RPMI7951 (cell line): Measurements from ENCODE around the gene SSX2B. TPM values are rescaled to one million over a fixed set of nuclear protein-coding genes. Genes with fewer than 3 reads are reported as not detected.
"Not testable (repeated sequence)": the region's sequence is repeated elsewhere in the genome, so short reads cannot be mapped to it uniquely, and the experiment has no call there.

Source experiments
- DNase-seq: peaks from one replicate; pipeline ENCODE4 v3.0.0-alpha.2; 2012; ENCODE audit warnings: low read depth
- total RNA-seq: library from RNA; depleted of rRNA; stranded (reverse); fragments of >200 nt; shearing (Covaris generic); gene quantifications from 2 replicates; pipeline ENCODE4 v1.2.3, GENCODE V29; 2014; rRNA removed

SSX2B gene, protein sequence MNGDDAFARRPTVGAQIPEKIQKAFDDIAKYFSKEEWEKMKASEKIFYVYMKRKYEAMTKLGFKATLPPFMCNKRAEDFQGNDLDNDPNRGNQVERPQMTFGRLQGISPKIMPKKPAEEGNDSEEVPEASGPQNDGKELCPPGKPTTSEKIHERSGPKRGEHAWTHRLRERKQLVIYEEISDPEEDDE
- 2.5 and 3.7 TPM in 2 replicates for total RNA-seq

DNA sequence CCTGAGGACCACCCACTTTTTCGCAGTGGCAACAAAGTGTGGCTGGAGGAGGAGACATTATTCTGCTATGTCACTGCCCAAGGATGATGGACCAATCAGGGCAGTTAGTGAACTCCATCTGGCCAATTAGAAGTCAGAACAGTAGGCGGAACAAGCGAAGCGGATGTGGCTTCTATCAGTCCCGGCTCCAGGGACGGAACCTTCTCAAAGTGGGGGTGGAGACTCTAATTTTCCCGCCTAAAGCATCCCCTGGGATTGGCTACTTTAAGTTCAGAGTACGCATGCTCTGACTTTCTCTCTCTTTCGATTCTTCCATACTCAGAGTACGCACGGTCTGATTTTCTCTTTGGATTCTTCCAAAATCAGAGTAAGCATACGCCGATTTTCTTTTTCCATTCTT lies at the start of gene SSX2B:
SSX2B (plus strand) TSS at position 301 of the 400 bp plus-strand sequence. CDS start 1,429 bp downstream, outside the sequence.
- DNase-seq: not testable (repeated sequence)

DNA sequence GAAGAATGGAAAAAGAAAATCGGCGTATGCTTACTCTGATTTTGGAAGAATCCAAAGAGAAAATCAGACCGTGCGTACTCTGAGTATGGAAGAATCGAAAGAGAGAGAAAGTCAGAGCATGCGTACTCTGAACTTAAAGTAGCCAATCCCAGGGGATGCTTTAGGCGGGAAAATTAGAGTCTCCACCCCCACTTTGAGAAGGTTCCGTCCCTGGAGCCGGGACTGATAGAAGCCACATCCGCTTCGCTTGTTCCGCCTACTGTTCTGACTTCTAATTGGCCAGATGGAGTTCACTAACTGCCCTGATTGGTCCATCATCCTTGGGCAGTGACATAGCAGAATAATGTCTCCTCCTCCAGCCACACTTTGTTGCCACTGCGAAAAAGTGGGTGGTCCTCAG lies 44.0 kb upstream of the SSX2B start, which contains the start of gene SSX2:
SSX2 (minus strand) TSS at position 101 of the 400 bp plus-strand sequence. CDS start 1,429 bp downstream, outside the sequence.
- DNase-seq: not testable (repeated sequence)

DNA sequence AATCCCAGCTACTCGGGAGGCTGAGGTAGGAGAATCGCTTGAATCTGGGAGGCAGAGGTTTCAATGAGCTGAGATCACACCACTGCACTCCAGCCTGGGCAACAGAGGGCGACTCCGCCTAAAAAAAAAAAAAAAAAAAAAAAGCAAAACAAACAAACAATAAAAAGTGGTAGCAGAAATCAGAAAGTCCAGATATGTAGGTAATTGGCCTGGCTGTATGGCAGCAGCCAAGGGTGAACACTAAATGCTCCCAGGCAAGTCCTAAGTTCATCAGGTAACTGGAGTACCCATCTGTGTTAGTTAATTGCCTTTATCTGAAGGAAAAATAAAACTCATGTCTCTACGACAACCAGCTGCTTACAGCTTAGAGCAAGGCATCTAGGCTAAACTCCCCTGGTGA lies 14.9 kb downstream of the SSX2B start:
- DNase-seq: not testable (repeated sequence)

DNA sequence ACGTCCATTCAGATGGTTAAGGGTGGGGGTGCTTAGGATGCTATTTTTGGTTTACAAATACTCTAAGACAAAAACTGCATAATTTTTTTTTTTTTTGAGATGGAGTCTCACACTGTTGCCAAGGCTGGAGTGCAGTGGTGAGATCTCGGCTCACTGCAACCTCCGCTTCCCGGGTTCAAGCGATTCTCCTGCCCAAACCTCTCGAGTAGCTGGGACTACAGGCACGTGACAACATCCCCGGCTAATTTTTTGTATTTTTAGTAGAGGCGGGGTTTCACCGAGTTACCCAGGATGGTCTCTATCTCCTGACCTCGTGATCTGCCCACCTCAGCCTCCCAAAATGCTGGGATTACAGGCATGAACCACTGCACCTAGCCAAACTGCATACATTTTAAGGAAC lies 22.5 kb downstream of the SSX2B start:
- DNase-seq: not testable (repeated sequence)

DNA sequence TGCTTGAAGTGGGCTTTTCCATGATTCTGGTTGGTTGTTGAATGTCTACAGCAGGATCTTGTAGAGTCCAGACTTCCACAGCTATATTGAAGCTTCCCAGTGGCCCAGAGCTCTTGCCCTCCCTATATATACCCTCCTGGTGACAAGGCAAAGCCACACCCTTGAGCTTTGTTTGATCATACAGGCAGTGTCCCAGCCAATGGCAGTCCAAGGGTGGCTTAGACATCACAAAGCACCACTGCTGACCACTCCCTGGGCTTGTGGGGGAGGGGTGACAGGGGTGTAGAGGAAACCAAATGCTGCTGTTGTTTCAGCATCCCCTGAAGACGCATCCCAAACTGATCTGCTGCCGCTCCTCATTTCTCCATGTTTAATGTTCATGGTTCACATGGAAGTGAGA lies 46.3 kb downstream of the SSX2B start, which contains the start of gene SPANXN5:
SPANXN5 (minus strand) TSS at position 101 of the 400 bp plus-strand sequence; CDS start at position 22, 79 bp downstream.
- not testable (repeated sequence) for DNase-seq

DNA sequence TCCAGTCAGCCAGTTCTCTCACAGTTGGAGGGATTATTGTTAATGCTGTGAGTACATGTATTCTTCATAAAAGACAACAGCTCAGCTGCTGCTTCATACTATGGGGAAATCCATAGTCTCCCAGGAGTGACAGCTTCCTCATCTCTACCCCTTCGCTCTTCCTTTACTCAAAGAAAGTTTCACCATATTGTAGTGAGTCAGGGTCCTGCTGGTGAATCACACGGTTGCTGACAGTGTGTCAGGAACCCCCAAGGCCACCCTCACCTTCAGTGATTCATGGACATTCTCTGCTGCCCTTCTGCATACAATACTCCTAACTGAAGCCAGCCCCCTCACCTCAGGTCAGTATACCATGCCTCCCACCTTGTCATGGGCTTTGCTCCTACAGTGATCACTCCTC lies 53.8 kb downstream of the SSX2B start:
- DNase-seq: not testable (repeated sequence)

Other genes with a start within 250 kb of the SSX2B start
- 1.9 and 5.5 TPM in 2 replicates for gene XAGE1B, start 234.2 kb upstream of the SSX2B start, total RNA-seq
- gene SSX7, start 96.4 kb upstream of the SSX2B start, total RNA-seq: not detected in 2 replicates
- not detected in 2 replicates for gene SSX2, start 44.1 kb upstream of the SSX2B start, total RNA-seq
- not detected in 2 replicates for gene SPANXN5, start 46.2 kb downstream of the SSX2B start, total RNA-seq
- gene XAGE5, start 60.0 kb downstream of the SSX2B start, total RNA-seq: not detected in 2 replicates
- not detected in 2 replicates for gene XAGE3, start 116.8 kb downstream of the SSX2B start, total RNA-seq
- gene FAM156B, start 146.1 kb downstream of the SSX2B start, total RNA-seq: 26.6 and 28.0 TPM in 2 replicates
- gene FAM156A, start 207.3 kb downstream of the SSX2B start, total RNA-seq: 9.0 and 17.0 TPM in 2 replicates